ENCODE results near the gene UVRAG.

The UVRAG gene

GRCh38 chr11:75810637-75811390, 4.2 kb upstream of the UVRAG start:
- no peak for DNase-seq

GRCh38 chr11:75811485-75811884, 3.5 kb upstream of the UVRAG start:
- DNase-seq = no peak

- DNase-seq = no peak
These were observed 2.4 kb upstream of the UVRAG start for GRCh38 chr11:75812542-75813040.

GRCh38 chr11:75813124-75813523, 1.9 kb upstream of the UVRAG start:
- DNase-seq = no peak

- DNase-seq = no peak
These were observed 1.4 kb upstream of the UVRAG start for GRCh38 chr11:75813622-75814039.

- DNase-seq = no peak
These were observed 690 bp upstream of the UVRAG start for GRCh38 chr11:75814363-75814676.

GRCh38 chr11:75815345-75816168, 547 bp downstream of the UVRAG start:
- DNase-seq = no peak

GRCh38 chr11:75816561-75817239, 1.7 kb downstream of the UVRAG start:
- no peak for DNase-seq

- DNase-seq = no peak
These were observed 5.6 kb downstream of the UVRAG start for GRCh38 chr11:75820645-75821044.

- DNase-seq = no peak
These were observed 6.2 kb downstream of the UVRAG start for GRCh38 chr11:75821202-75821601.

- no peak for DNase-seq
These were observed 7.5 kb downstream of the UVRAG start for GRCh38 chr11:75822541-75822940.

- DNase-seq = no peak
These were observed 8.4 kb downstream of the UVRAG start for GRCh38 chr11:75823415-75823814.

- no peak for DNase-seq
These were observed 8.9 kb downstream of the UVRAG start for GRCh38 chr11:75823946-75824345.

GRCh38 chr11:75826461-75827230, 11.6 kb downstream of the UVRAG start:
- DNase-seq = no peak

- no peak for DNase-seq
These were observed 12.6 kb downstream of the UVRAG start for GRCh38 chr11:75827562-75827961.

- no peak for DNase-seq
These were observed 17.0 kb downstream of the UVRAG start for GRCh38 chr11:75831915-75832502.

GRCh38 chr11:75834728-75835127, 19.7 kb downstream of the UVRAG start:
- no peak for DNase-seq

- no peak for DNase-seq
These were observed 21.4 kb downstream of the UVRAG start for GRCh38 chr11:75836417-75836816.

- DNase-seq = no peak
These were observed 24.8 kb downstream of the UVRAG start for GRCh38 chr11:75839851-75840250.

- no peak for DNase-seq
These were observed 25.5 kb downstream of the UVRAG start for GRCh38 chr11:75840522-75840921.

GRCh38 chr11:75841739-75842138, 26.7 kb downstream of the UVRAG start:
- DNase-seq = no peak

- DNase-seq = no peak
These were observed 30.3 kb downstream of the UVRAG start for GRCh38 chr11:75845324-75845723.
